ENCODE results near the gene SBNO2.

Gene SBNO2

DNA sequence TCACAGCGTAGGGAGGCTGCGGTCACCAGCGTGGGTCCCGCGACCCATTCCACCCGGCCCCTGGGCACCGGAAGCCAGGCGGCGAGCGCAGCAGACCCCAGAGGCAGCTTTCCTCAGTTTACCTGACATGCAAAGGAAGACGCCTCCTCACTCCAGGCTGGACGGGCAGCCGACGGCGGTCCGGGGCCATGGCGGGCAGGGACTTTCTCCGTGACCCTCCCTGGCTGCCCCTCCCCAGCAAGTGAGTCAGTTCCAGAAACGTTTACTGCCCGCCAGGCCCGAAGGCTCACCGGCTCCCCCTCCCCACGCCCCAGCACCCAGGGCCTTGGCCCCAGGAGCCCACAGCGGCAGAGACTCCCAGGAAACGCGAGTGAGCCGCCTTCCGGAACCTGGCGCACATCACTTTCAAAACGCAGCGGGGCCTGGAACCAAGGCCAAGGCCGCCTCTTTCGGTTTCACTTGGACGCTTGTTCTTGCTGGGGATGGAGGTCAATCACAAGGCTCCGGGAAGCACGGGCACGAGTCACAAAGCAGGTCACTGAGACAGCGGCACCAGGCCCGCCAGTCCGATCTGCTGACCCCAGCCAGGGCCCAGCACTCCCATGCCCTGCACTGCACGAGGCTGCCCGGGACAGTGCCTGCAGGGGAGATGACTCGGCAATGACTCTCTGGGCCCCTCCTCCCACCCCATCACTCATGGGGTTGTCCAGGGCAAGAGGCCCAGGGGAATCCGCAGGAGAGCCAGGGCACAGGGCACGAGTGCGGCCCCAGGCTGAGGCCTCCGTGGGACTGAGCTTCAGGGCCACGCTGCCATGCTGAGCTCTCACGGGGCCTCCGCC, 5.3 kb downstream of the SBNO2 start:
- DNase-seq, result no peak

- DNase-seq, result no peak
Measured at GRCh38 chr19:1167687-1168571, 6.1 kb downstream of the SBNO2 start.

GRCh38 chr19:1166872-1167573, 7.0 kb downstream of the SBNO2 start:
- DNase-seq, result no peak

DNA sequence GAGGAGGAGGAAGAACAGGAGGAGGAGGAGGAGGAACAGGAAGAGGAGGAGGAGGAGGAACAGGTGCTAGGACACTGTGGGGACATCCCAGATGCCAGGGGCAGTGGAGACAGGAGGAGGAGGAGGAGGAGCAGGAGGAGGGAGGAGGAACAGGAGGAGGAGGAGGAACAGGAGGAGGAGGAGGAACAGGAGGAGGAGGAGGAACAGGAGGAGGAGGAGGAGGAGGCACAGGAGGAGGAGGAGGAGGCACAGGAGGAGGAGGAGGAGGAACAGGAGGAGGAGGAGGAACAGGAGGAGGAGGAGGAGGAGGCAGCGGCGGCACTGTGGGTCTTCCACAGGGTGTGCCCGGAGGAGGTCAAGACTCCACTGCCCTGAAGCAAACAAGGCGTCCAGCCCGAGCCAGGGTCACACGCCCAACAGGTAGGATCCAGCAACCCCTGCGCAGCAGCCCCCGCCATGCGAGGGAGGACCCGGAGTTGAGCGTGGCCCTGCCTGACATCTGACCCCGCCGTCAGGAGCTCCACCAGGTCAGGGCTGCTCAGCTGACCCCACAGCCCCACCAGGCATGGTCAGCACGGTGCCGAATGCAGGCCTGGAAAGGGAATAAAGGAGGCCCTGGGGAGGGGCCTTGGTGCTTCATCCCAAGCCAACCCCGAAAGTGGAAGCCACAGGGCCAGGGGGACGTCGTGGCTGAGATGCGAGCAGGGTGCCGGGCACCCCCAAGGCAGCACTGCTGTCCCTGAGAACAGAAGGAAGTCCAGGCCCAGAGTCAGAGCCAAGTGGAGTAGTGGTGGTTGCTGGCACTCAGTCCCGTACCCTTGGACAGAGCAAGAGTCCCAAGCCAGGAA, 9.2 kb downstream of the SBNO2 start:
- DNase-seq, result no peak

- no peak for DNase-seq
Measured at GRCh38 chr19:1163934-1164683, 10.0 kb downstream of the SBNO2 start.

- no peak for DNase-seq
Measured at GRCh38 chr19:1163283-1163933, 10.7 kb downstream of the SBNO2 start.

- no peak for DNase-seq
Measured at GRCh38 chr19:1162404-1163282, 11.4 kb downstream of the SBNO2 start.

DNA sequence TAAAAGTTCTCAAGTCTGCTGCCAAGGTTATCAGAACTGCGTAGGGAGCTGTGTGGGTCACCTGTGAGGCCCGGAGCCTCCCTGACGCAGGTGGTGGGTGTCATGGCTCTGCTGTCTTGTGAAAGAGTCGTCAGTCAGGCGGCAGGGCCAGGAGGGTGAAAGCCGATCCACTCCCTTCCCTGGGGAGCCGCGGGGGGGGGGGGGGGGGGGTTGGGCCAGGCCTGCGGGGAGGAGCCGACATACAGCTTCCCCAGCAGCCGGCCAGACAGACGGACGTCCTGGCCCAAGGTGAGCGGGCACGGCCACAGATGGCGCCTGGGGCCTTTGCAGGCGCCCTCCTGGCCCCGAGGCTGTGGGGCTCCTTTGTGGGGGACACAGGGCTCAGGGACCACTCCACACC, 12.4 kb downstream of the SBNO2 start:
- DNase-seq, result peak; percentile 12

DNA sequence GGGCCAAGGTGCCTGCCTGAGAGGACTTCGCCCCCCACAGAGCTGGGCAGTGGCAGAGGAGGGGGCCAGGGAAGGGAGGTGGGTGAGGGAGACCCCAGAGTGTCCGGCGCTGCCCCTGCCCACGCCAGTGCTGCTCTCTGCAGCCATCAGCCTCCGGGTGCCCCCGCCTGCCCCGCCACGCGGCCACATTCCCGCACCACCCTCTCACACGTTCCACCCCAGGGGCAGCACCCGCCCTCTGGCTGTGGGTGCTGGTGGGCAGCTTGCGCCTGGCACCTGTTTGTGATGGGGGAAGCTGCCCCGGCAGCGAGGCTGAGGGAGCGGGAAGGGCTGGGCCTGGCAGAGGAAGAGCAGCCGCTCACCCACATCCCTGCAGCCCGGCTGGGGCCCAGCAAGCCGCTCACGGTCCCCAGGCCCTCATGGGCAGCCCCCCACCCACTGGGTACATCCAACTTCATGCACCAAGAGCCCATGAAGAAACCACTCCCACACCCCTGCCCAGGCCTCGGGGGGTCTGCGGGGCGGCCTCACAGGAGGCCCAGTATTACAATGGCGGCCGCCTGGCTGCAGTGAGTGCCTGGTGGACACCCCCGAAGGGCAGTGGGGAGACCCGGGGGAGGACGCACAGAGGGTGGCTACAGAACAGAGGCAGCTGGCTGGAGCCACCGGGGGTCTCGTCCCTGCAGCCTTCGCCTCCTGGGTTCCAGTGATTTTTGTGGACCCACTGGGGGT, 14.0 kb downstream of the SBNO2 start:
- DNase-seq, result no peak

DNA sequence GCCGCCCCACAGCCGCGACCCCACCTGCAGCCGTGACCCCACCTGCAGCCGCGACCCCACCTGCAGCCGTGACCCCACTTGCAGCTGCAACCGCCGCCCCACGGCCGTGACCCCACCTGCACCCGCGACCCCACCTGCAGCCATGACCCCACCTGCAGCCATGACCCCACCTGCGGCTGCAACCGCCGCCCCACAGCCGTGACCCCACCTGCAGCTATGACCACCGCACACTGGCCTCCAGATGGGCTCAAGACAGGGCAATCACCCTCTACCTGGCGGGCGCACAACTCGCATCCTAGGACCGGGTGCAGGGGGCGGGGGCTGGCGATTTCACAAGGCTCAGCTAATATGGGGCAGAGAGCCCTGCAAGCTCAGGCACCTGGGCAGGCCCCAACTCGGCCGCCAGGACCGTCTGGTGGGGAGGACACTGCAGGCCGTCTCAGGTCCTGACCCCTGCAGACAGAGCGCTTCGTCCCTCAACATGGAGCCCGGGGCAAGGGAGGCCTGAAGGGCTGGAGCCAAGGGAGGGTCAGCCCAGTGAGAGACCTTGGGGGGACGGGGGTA, 15.1 kb downstream of the SBNO2 start:
- no peak for DNase-seq

GRCh38 chr19:1157931-1158884, 15.9 kb downstream of the SBNO2 start:
- DNase-seq, result no peak

DNA sequence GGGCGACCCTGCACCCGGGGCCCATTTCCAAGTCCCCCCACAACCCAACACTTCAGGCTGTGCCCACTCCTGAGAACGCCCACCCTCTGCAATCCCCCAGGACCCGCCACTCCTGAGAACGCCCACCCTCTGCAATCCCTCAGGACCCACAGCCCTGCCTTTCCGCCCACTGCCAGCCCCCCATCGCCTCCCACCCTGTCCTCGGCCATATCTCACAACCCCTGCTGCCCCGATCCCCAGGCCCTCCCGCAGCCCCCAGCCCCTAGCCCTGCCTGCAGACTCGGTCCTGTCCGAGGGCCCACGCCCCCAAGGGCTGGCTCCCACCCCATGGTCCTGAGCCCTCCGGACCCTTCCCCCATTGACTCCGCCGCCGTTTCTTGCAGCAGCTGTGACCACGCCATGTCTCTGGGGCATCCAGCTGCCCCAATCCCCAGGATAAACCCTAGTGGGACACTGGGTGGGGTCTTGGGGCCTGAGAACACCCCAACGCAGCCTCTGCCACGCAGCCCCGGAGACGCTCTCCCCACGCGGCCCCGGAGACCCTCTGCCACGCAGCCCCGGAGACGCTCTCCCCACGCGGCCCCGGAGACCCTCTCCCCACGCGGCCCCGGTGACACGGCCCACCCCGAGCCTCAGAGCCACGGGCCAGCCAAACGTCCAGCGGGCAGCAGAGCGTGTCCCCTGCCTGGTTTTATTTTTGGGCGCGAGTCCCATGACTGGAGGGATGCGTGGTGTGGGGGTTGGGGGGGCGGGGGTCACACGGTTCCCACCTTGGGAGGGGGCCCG, 17.0 kb downstream of the SBNO2 start:
- no peak for DNase-seq

DNA sequence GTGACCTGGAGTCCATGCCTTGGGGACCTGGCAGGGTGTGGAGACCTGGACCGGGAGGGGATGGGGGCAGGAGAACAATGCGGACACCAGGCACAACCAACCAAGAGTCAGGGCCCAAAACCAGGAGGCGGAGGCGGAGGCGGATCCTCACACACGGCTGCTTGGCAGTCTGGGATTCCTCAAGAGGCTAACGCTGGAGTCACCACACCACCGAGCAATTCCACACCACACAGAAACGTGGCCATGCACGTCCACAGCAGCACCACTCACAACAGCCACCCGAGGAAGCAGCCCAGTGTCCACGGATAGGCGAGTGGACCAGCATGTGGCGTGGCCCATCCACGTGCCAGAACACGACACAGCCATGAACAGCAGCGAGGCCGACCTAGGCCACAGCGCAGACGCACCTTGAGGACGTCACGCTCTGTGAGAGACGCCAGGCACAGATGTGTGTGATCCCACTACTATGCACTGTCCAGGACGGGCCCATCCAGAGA, 17.7 kb downstream of the SBNO2 start:
- DNase-seq, result no peak

- no peak for DNase-seq
Measured at GRCh38 chr19:1155352-1156304, 18.4 kb downstream of the SBNO2 start.

DNA sequence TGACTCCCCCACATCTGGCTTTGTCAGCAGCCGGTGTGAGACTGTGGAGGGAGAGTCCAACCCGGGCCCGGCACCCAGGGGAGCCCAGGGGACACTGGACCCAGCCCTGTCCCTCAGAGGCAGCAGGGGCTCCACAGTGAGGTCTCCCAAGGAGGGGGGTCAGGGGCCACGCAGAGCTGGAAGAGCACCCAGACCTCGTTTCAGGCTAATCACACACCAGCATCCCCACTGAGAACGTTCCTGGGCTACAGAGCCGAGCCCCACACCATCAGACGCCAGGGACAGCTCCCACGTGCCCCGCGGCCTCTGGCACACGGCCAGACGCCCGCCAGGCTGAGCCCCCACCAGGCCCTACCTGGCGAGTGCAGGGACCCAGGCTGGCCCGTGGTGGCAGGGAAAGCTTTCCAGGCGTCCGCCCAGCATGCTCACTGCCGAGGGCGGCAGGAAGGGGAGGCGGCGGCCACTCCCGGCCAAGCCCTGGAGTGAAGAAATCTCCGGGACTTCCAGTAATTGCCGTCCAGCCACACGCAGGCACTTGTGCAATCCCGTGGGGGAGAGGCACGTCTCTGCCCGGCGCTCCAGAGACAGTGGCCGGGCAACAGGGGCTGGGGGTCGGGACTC, 19.2 kb downstream of the SBNO2 start:
- DNase-seq, result no peak
